Measurements from ENCODE around the gene MRPL37. TPM values are rescaled to one million over a fixed set of nuclear protein-coding genes. Genes with fewer than 3 reads are reported as not detected.
"Not testable (repeated sequence)": the region's sequence is repeated elsewhere in the genome, so short reads cannot be mapped to it uniquely, and the experiment has no call there.

MRPL37 gene
- total and polyA plus RNA-seq, 12 donors: 24.9 to 174 (median 107) TPM

DNA sequence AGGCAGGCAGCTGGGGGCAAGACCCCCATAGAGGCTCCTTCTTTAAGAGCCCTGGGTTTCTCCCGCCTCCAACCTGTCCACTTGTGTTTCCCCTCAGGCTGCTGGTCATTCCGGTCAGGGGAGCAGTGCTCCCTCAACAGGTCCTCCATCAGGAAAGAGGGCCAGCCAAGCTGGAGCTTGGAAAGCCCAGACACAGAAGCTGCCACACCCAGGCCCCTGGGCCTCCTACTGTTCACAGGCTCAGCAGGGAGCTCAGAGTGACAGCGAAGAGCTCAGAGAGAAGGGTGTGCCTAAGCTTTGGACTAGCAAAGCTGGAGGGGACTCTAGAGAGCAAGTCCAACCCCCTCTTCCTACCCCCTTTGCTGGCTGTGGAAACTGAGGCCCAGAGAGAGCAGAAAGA, 36.9 kb upstream of the MRPL37 start:
- 67 to 90% (median 86%) methylated on average over 1 to 3 of the region's 3 CpGs for WGBS, 4 donors
- Histone ChIP-seq H3K4me1 (replicated peaks in 1 of 2) (no peaks in the 10 kb centered on the region), H3K4me3 (no peak overlapping the region), H3K27me3 (no peaks in the 10 kb centered on the region), H3K36me3 (replicated peaks in 1 of 2) (no peaks in the 10 kb centered on the region), H3K27ac (no peak overlapping the region), H3K9me3 (replicated peaks in 1 of 3) (no peaks in the 10 kb centered on the region)
- intact Hi-C loops (cut with DNase I): no loop called here
- TF ChIP-seq, protein P1, sequence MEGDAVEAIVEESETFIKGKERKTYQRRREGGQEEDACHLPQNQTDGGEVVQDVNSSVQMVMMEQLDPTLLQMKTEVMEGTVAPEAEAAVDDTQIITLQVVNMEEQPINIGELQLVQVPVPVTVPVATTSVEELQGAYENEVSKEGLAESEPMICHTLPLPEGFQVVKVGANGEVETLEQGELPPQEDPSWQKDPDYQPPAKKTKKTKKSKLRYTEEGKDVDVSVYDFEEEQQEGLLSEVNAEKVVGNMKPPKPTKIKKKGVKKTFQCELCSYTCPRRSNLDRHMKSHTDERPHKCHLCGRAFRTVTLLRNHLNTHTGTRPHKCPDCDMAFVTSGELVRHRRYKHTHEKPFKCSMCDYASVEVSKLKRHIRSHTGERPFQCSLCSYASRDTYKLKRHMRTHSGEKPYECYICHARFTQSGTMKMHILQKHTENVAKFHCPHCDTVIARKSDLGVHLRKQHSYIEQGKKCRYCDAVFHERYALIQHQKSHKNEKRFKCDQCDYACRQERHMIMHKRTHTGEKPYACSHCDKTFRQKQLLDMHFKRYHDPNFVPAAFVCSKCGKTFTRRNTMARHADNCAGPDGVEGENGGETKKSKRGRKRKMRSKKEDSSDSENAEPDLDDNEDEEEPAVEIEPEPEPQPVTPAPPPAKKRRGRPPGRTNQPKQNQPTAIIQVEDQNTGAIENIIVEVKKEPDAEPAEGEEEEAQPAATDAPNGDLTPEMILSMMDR (IDR thresholded peaks at IDR 0.05): no peak
- TF ChIP-seq POLR2A (IDR thresholded peaks at IDR 0.05): no peak
- DNase-seq: no peak

DNA sequence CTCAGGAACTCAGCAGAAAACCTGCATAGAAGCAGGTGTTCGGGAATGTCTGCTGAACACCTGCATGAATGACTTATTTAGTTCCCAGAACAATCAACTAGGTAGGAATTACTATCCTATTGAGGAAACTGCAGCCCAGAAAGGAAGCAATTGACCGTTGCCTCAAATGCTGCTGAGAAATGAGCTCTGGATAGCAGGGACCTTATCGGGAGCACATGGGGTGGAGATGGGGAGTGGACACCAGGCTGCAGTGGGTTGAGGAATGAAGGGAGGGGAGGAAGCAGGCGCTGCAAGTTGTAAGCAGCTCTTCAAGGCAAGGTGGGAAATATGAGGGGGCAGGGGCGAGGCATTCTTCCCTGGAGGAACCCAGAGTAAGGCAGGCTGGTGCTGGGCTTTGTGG, 36.4 kb upstream of the MRPL37 start:
- 85 to 91% (median 88%) methylated on average over 5 of the region's 5 CpGs for WGBS, 4 donors
- intact Hi-C loops (cut with DNase I): no loop called here
- H3K27ac ChIP-seq: no peak overlapping the region
- H3K9me3 ChIP-seq (replicated peaks in 1 of 3): no peaks in the 10 kb centered on the region
- H3K4me3 ChIP-seq: no peak overlapping the region
- H3K4me1 ChIP-seq (replicated peaks in 1 of 2): no peaks in the 10 kb centered on the region
- no peak for DNase-seq
- no peaks in the 10 kb centered on the region for H3K27me3 ChIP-seq
- no peak for TF ChIP-seq POLR2A (IDR thresholded peaks at IDR 0.05)
- TF ChIP-seq, protein P1 (IDR thresholded peaks at IDR 0.05): no peak
- H3K36me3 ChIP-seq (replicated peaks in 1 of 2): no peaks in the 10 kb centered on the region

DNA sequence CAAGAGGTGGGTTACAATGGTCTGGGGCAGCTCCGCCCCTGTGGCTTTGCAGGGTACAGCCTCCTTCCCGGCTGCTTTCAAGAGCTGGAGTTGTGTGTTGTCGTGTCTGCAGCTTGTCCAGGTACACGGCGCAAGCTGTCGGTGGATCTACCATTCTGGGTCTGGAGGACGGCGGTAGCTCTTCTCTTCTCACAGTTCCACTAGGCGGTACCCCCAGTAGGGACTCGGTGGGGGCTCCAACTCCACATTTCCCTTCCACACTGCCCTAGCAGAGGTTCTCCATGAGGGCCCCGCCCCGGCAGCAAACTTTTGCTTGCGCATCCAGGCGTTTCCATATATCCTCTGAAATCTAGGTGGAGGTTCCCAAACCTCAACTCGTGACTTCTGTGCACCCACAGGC, 34.8 kb upstream of the MRPL37 start:
- WGBS, 4 donors: 92 to 96% (median 94%) methylated on average over 10 to 15 of the region's 15 CpGs

DNA sequence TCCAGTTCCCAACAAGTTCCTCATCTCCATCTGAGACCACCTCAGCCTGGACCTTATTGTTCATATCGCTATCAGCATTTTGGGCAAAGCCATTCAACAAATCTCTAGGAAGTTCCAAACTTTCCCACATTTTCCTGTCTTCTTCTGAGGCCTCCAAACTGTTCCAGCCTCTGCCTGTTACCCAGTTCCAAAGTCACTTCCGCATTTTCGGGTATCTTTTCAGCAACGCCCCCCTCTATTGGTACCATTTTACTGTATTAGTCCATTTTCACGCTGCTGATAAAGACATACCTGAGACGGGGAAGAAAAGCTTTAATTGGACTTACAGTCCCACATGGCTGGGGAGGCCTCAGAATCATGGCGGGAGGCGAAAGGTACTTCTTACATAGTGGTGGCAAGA, 33.6 kb upstream of the MRPL37 start:
- H3K27ac ChIP-seq; H3K4me1 ChIP-seq (replicated peaks in 1 of 2); H3K4me3 ChIP-seq; intact Hi-C loops (cut with DNase I); H3K9me3 ChIP-seq (replicated peaks in 1 of 3); DNase-seq; H3K27me3 ChIP-seq; H3K36me3 ChIP-seq (replicated peaks in 1 of 2): not testable (repeated sequence)
- WGBS, 4 donors: 93 to 97% (median 96%) methylated on average over 8 of the region's 8 CpGs

More for the DNA sequence above, 34.8 kb upstream of the MRPL37 start:
- intact Hi-C loops (cut with DNase I): no loop called here
- no peaks in the 10 kb centered on the region for H3K36me3 ChIP-seq (replicated peaks in 1 of 2)
- no peaks in the 10 kb centered on the region for H3K9me3 ChIP-seq (replicated peaks in 1 of 3)
- H3K4me3 ChIP-seq: no peak overlapping the region
- no peaks in the 10 kb centered on the region for H3K4me1 ChIP-seq (replicated peaks in 1 of 2)
- H3K27ac ChIP-seq: no peak overlapping the region
- no peaks in the 10 kb centered on the region for H3K27me3 ChIP-seq
- DNase-seq: no peak
- TF ChIP-seq POLR2A (IDR thresholded peaks at IDR 0.05): no peak
- TF ChIP-seq, protein P1 (IDR thresholded peaks at IDR 0.05): no peak

DNA sequence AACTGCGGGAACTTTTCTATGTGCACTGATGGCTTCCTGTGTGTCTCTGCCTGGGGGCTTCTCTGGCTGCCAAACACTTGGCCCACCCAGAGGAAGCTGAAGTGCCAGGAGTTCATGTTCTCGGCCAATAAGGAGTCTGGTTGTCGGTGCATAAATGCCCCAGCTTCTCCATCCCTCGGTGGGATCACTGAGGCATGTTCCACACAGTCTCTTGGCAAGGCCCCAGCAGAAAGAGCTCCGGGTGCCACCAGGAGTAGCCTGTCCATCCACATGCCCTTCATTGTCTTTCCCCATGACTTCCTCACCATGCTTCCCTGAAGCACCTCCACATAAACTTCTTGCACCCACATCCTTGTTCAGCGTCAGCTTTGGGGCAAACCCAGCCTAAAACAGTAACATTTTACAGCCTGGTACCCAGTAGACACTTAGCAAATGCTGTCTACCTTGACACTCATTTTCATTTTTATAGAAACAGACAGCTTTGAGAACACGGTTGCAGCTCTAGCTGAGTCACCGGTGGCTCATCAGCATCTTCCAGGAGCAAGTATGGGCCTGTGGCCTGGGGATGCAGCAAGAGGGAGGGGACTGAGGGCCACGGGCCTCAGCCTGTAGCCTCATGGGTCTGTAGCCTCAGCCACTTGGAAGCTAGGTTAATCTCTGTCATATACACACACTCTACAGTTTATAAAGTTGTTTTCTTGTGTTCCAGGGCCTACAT, 32.4 kb upstream of the MRPL37 start:
- no peaks in the 10 kb centered on the region for H3K9me3 ChIP-seq (replicated peaks in 1 of 3)
- no peaks in the 10 kb centered on the region for H3K27me3 ChIP-seq
- H3K4me1 ChIP-seq (replicated peaks in 1 of 2): peaks cover 3 to 4% of the 10 kb centered on the region in 2 donors
- WGBS, 4 donors: 71 to 87% (median 84%) methylated on average over 6 to 9 of the region's 9 CpGs
- TF ChIP-seq, protein P1 (IDR thresholded peaks at IDR 0.05): no peak
- no peak for TF ChIP-seq POLR2A (IDR thresholded peaks at IDR 0.05)
- H3K27ac ChIP-seq: no peak overlapping the region
- no peak overlapping the region for H3K4me3 ChIP-seq
- H3K36me3 ChIP-seq (replicated peaks in 1 of 2): no peaks in the 10 kb centered on the region
- intact Hi-C loops (cut with DNase I): no loop called here
- DNase-seq: no peak

Data from adrenal gland (tissue), 12 donors.